GM19043 (cell line): ENCODE results near the gene MED4.
"Not testable (repeated sequence)": the region's sequence is repeated elsewhere in the genome, so short reads cannot be mapped to it uniquely, and the experiment has no call there.

Experiments used
- ATAC-seq: cut with Tn5 transposase; IDR thresholded peaks from one replicate; pipeline ENCODE4 v1.9.1; 2021; ENCODE audit warnings: low read depth; ENCODE audit not compliant: unreplicated experiment

MED4 gene

GRCh38 chr13:48096670-48097069 lies 1.8 kb upstream of the MED4 start:
- no peak for ATAC-seq

- ATAC-seq: no peak
Measured at GRCh38 chr13:48094404-48094780, 512 bp downstream of the MED4 start.

- ATAC-seq: no peak
Measured at GRCh38 chr13:48093588-48093987, 1.3 kb downstream of the MED4 start.

- ATAC-seq: no peak
Measured at GRCh38 chr13:48086272-48086671, 8.6 kb downstream of the MED4 start.

GRCh38 chr13:48081739-48082138 lies 13.2 kb downstream of the MED4 start:
- no peak for ATAC-seq

- ATAC-seq: peak; percentile 94
Measured at GRCh38 chr13:48078251-48078656, 16.6 kb downstream of the MED4 start.

- no peak for ATAC-seq
Measured at GRCh38 chr13:48074006-48074405, 20.9 kb downstream of the MED4 start.

- no peak for ATAC-seq
Measured at GRCh38 chr13:48072787-48073186, 22.1 kb downstream of the MED4 start.

GRCh38 chr13:48072304-48072703 lies 22.6 kb downstream of the MED4 start:
- no peak for ATAC-seq

GRCh38 chr13:48070942-48071341 lies 24.0 kb downstream of the MED4 start:
- ATAC-seq: no peak

GRCh38 chr13:48069573-48069972 lies 25.3 kb downstream of the MED4 start:
- no peak for ATAC-seq

GRCh38 chr13:48068952-48069351 lies 26.0 kb downstream of the MED4 start:
- ATAC-seq: no peak

GRCh38 chr13:48068036-48068435 lies 26.9 kb downstream of the MED4 start:
- ATAC-seq: no peak

- ATAC-seq: peak; percentile 59
Measured at GRCh38 chr13:48066310-48066989, 28.5 kb downstream of the MED4 start.

- not testable (repeated sequence) for ATAC-seq
Measured at GRCh38 chr13:48059951-48060350, 35.0 kb downstream of the MED4 start.

- ATAC-seq: not testable (repeated sequence)
Measured at GRCh38 chr13:48058536-48058935, 36.4 kb downstream of the MED4 start.

- ATAC-seq: no peak
Measured at GRCh38 chr13:48055712-48056111, 39.2 kb downstream of the MED4 start.

GRCh38 chr13:48054601-48055000 lies 40.3 kb downstream of the MED4 start:
- ATAC-seq: no peak

- no peak for ATAC-seq
Measured at GRCh38 chr13:48050550-48050949, 44.4 kb downstream of the MED4 start.

GRCh38 chr13:48043789-48044503 lies 51.0 kb downstream of the MED4 start:
- no peak for ATAC-seq

GRCh38 chr13:48042894-48043293 lies 52.0 kb downstream of the MED4 start:
- ATAC-seq: no peak

- ATAC-seq: no peak
Measured at GRCh38 chr13:48040896-48041295, 54.0 kb downstream of the MED4 start.
